ENCODE data around the gene SFN.
"Not testable (repeated sequence)": the region's sequence is repeated elsewhere in the genome, so short reads cannot be mapped to it uniquely, and the experiment has no call there.

SFN gene

GRCh38 chr1:26839779-26840178 lies 23.2 kb upstream of the SFN start:
- no peak for DNase-seq (ENCODE audit: low read depth)

- peak; percentile 28 for DNase-seq (ENCODE audit: low read depth)
Measured at GRCh38 chr1:26844424-26845196, 18.3 kb upstream of the SFN start.

DNA sequence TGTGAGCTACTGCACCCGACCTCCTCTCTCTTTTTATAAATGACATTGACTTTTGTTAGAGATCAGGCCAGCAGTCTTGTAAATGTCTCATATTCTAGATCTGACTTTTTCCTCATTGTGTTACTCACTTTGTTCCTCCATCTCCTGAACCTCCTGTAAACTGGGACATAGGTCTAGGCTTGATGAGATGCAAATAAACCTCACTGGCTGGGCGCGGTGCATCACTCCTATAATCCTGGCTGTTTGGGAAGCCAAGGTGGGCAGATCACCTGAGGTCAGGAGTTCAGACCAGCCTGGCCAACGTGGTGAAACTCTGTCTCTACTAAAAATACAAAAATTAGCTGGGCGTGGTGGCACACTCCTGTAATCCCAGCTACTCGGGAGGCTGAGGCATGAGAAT lies 15.1 kb upstream of the SFN start:
- DNase-seq (ENCODE audit: low read depth) = not testable (repeated sequence)

DNA sequence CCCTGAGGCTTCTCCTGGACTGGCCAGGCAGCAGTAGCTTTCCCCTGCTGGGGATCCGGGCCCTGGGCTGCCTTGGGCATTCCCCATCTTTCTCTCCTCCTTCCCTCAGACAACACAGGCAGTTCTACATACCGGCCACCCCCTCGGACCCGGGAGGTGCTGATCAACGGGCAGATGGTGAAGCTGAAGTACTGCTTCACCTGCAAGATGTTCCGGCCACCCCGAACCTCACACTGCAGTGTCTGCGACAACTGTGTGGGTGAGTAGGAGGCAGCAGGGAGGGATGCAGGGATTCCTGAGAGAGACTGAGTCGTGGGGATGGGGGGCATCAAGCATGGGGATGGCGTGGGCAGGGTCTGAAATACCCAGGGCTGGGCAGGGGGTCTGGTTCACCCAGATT lies 14.4 kb upstream of the SFN start:
- DNase-seq (ENCODE audit: low read depth) = no peak

DNA sequence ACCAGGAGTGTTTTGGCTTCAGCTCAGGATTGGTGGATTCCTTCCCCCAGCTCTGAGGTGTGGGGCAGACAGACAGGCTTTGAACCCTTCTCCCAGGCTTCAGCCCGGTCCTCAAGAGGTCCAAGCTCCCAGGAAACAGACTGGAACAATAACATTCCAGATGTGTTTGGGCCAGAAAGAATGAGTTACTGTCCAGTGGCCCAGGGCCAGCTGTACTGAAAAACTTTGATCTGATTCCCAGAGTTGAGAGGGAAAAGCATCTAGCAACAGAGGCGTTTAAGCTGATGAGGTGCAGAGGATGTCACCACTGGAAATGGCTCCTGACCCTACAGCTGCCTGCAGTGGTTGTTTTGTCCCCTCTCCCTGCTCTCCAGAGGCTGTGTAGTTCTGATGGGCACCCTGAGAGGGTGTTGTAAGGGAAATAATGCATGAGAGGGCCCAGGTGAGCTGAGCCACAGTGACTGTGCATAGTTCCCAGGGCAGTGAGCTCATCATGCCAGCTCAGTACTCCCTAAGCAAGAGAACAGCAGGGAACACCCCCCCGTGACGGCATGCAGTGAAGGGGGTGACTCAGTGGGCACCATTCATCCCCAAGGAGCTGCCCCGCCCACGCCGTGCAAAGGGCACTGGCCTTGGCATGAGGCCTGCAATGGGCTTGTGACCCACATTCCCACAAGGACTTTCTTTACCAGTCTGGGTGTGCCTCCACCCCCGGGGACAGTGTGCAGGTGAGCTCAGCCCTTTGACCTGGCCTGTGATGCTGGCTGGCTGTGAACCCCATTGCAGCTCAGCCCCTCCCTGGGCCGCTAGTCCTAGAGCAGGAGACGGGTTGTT lies 13.8 kb upstream of the SFN start:
- DNase-seq (ENCODE audit: low read depth) = peak; percentile 88

- DNase-seq (ENCODE audit: low read depth) = no peak
Measured at GRCh38 chr1:26851106-26851684, 11.8 kb upstream of the SFN start.

GRCh38 chr1:26852701-26853100 lies 10.2 kb upstream of the SFN start:
- DNase-seq (ENCODE audit: low read depth) = no peak

DNA sequence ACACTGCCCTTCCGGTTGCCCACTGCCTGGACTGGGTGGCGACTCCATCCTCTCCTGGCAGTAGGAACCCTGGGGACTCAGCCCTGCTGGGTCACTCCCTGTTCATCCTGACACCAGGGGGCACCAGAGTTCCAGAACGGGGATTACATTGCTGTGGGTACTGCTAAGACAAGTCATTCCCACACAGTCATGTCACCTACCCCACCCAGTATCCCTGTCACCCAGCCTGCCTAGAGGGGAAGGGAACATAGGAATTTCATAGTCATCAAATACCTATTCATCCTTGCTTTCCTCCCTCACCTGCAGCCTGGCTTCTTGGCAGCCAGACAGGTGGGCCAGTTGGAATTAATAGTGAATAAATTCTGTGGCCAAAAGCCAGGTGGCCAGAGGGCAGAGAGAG lies 9.8 kb upstream of the SFN start:
- peak; percentile 66 for DNase-seq (ENCODE audit: low read depth)

DNA sequence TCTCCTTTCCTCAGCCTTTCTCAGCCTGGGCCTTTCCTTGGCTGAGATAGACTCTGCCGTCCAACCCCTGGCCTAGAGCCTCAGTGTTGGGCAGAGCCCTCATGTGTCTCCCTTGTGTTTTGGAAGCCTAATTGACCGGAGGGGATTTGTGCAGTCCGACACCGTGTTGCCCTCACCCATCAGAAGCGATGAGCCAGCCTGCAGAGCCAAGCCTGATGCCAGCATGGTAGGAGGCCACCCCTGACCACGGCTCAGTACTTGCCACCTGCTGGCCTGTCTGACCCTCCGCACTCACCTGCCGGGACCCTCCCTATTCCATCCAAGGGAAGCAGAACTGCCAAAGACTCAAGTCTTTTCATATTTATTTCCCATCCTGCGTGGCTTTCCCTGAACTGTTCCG lies 9.3 kb upstream of the SFN start:
- DNase-seq (ENCODE audit: low read depth) = no peak

GRCh38 chr1:26854906-26855305 lies 8.0 kb upstream of the SFN start:
- DNase-seq (ENCODE audit: low read depth) = no peak

DNA sequence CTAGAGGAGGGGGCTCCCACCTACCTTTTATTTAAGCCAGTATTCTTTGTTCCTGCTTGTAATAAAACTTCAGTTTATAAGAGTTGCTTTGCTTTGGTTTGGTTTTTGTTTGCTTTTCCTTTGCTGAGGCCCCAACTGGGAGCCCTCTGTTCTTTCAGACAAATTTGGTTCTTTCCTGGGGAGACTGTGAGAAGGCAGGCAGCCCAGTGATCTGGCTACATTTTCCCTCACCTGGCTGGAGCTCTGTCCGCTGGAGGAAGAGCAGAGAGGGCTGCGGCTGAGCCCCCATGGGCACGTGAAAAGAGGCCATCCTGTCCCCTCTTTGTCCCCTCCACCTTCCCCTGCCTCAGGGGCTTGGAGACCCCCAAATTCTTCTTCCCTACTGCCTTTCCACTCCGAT lies 7.3 kb upstream of the SFN start:
- DNase-seq (ENCODE audit: low read depth) = no peak

DNA sequence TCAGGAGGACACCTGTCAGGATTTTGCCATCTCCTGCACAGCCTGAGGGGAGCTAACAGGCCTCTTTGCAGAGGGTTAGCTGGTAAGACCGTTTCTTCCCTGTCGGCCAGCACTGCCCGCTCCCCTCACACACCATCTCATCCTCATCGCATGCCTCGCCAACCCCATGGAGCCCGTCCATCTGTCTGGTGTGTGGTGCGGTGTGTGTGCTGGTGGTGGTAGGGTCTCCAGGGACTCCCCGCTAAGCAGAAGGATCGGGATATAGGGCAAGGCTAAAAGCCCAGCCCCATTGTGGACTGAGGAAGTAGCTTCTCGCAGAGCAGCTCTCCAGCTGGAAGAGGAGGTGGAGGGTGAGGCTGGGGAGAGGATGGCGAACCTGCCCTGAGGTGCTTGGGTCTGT lies 6.8 kb upstream of the SFN start:
- no peak for DNase-seq (ENCODE audit: low read depth)

- no peak for DNase-seq (ENCODE audit: low read depth)
Measured at GRCh38 chr1:26856604-26857469, 6.1 kb upstream of the SFN start.

DNA sequence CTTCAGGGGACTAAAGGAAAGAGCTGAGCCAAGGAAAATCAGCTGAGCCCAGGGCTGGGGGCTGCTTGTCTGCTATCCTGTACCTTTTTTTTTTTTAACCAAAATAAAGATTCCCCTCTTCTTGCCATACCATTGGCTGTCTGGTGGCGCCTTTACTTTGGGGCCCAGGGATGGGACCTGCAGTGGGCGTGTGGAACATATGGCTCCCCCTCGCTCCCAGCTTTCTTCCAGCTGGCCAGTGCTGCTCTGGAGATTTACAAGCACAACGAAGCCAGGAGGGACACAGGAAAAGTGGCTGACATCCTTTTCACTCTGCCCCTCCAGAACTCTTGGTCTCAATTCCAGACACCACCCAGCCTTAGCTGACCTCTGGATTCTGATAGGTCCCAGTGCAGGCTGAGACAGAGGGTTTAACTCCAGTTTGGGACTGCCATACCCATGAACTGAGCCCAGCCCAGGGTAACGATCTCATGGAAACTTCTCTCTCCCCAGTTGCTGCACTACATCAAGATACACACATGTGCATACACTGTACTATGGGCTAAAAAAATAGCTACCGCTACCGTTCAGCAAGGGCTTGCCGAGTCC lies 5.4 kb upstream of the SFN start:
- DNase-seq (ENCODE audit: low read depth) = no peak

DNA sequence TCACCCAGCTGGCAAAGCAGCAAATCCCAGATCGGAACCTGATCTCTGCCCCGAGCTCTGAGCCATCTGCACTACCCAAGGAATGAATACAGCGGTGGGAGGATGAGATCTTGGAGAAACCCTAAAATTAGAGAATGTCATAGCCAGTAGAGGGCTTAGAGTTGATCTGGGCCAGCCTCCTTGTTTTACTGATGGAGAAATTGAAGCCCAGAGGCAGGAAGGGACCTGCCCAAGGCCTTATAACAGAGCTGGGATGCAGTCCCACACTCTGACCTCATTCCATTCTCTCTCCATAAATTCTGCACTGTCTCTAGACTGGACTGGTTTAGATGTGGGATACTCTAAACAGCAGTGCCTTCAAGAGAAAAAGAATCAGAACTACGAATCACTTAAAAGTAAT lies 4.8 kb upstream of the SFN start:
- DNase-seq (ENCODE audit: low read depth) = no peak

GRCh38 chr1:26858891-26859640 lies 3.9 kb upstream of the SFN start:
- no peak for DNase-seq (ENCODE audit: low read depth)

DNA sequence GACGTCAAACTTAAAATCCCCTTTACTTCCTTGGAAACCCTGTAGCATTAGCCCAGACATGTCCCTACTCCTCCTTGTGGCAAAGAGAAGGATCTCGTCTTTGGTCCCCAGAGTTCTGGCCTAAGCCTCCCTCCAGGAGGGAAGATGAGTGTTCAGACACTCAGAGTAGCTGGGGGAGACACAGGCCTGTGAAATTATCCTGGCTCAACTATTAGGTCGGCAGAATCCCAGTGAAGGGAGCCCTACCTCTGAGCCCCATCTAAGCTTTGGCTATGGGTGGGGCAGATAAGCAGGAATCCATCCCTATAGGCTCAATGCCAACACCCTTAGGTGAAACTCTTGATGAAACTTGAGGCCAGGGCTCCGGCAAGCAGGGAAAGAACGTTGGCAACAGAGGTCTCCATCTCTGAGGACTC lies 1.7 kb upstream of the SFN start:
- DNase-seq (ENCODE audit: low read depth) = no peak

DNA sequence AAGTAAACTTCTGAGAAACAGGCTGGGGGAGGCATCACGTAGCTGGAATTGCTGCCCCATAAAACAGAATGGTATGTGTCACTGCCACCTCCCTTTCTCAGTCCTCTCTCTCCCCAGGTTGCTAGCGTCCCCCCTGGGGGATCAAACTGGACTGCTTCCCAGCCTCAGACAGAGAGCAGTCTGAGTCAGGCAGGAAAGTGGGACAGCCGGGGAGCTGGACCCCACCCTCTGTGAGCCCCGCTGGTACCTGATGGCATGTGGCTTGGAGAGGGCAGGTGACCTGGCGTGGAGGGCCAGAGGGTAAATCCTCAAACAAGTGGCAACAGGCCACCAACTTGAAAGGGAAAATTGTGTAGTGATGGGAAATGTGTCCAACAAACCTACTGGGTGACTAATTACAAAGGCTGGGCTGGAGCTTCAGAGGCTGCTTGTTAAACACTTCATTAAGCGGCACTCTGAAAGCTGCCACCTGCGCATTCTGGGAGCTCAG lies 1.0 kb upstream of the SFN start:
- no peak for DNase-seq (ENCODE audit: low read depth)

DNA sequence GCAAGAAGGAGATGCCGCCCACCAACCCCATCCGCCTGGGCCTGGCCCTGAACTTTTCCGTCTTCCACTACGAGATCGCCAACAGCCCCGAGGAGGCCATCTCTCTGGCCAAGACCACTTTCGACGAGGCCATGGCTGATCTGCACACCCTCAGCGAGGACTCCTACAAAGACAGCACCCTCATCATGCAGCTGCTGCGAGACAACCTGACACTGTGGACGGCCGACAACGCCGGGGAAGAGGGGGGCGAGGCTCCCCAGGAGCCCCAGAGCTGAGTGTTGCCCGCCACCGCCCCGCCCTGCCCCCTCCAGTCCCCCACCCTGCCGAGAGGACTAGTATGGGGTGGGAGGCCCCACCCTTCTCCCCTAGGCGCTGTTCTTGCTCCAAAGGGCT lies 732 bp downstream of the SFN start:
- no peak for DNase-seq (ENCODE audit: low read depth)

DNA sequence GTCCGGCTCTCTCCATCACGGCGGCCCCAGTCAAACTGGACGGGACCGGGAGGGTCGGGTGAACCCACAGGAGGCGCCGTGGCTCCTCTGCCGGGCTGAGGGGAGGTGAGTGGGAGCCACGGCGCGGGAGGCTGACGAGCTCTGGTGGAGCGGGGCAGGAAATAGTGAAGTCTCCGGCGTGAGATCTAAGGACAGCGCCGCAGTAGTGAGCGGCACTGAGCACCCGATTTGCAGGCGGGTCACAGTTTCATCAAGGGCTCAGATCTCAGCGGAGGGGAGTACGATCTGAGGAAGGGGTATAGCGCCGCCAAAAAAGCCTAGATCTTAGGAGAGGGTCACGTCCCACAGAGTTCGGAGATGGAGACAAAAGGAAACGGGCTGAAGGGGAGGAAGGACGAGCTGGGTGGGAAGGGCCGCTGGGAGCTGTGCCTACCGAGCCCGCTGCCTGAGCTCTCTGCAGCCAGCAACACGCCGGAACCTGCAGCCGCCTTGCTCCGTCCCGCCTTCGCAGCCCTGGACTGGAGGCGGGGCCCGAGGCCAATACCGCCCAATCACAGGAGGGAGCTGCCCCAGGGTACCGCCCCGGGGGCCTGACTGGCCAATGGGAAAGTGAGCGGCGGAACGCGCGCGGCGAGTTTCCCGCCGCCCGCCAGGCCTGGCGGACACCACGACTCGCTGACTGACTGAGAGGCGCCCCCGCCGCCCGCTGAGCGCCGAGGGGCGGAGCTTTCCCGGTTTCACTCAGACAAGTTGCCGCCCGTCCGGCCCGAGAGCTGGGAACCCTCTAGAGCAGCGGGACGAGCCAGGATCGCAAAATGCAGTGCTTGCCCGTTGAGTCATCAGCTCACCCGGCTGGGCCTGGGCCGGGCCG lies 1.9 kb downstream of the SFN start:
- DNase-seq (ENCODE audit: low read depth) = peak; percentile 95

All from amniotic epithelial cell (primary cell).